ENCODE results near the gene GIPC1.
A peak's percentile ranks its signal among the peaks of the same experiment; 100 is the strongest.
"Not testable (repeated sequence)": the region's sequence is repeated elsewhere in the genome, so short reads cannot be mapped to it uniquely, and the experiment has no call there.

Gene GIPC1

GRCh38 chr19:14470031-14470876, 25.7 kb downstream of the GIPC1 start:
- DNase-seq (ENCODE audit: low spot score) = no peak

GRCh38 chr19:14467816-14468215, 28.1 kb downstream of the GIPC1 start:
- DNase-seq (ENCODE audit: low spot score) = no peak

GRCh38 chr19:14467391-14467790, 28.5 kb downstream of the GIPC1 start:
- no peak for DNase-seq (ENCODE audit: low spot score)

GRCh38 chr19:14463747-14464146, 32.2 kb downstream of the GIPC1 start:
- DNase-seq (ENCODE audit: low spot score) = no peak

- DNase-seq (ENCODE audit: low spot score) = not testable (repeated sequence)
Measured at GRCh38 chr19:14462401-14462800, 33.5 kb downstream of the GIPC1 start.

GRCh38 chr19:14460935-14461334, 35.0 kb downstream of the GIPC1 start:
- no peak for DNase-seq (ENCODE audit: low spot score)

GRCh38 chr19:14459703-14460102, 36.2 kb downstream of the GIPC1 start:
- DNase-seq (ENCODE audit: low spot score) = peak; percentile 6

DNA sequence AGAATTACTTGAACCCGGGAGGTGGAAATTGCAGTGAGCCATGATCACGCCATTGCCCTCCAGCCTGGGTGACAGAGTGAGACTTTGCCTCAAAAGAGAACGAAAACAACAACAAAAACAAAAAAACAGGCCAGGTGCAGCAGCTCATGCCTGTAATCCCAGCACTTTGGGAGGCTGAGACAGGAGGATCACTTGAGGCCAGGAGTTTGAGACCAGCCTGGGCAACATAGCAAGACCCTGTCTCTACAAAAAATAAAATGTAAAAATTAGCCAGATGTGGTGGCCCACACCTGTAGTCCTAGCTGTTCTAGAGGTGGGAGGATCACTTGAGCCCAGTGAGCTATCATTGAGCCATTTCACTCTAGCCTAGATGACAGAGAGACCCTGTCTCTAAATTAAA, 43.6 kb downstream of the GIPC1 start:
- not testable (repeated sequence) for DNase-seq (ENCODE audit: low spot score)

DNA sequence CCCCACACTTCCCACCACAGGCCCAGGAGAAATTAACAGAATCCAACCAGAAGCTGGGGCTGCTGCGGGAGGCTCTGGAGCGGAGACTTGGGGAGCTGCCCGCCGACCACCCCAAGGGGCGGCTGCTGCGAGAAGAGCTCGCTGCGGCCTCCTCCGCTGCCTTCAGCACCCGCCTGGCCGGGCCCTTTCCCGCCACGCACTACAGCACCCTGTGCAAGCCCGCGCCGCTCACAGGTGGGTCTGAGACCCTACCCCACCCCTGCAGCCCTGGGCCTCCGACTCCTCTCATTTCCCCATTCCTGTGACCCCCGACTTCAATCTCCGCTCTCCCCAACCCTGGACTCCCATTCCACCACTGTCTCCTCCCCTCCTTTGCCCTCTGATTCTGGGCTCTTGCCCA, 45.1 kb downstream of the GIPC1 start:
- DNase-seq (ENCODE audit: low spot score) = no peak

- DNase-seq (ENCODE audit: low spot score) = peak; percentile 83
Measured at GRCh38 chr19:14450168-14450874, 45.6 kb downstream of the GIPC1 start.

DNA sequence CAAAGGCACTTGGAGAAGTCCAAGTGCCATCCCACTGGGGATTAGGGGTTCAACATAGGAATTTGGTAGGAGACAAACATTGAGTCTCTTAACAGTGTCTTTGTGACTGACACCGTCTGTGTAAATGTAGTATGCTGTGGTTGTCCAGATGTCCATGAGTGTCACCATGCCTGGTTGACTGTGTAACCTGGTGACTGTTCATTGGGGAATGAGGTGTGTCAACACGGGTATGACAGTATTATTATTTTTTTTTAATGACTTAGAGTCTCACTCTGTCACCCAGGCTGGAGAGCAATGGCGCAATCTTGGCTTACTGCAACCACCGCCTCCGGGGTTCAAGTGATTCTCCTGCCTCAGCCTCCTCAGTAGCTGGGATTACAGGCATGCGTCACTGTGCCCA, 46.6 kb downstream of the GIPC1 start:
- no peak for DNase-seq (ENCODE audit: low spot score)

DNA sequence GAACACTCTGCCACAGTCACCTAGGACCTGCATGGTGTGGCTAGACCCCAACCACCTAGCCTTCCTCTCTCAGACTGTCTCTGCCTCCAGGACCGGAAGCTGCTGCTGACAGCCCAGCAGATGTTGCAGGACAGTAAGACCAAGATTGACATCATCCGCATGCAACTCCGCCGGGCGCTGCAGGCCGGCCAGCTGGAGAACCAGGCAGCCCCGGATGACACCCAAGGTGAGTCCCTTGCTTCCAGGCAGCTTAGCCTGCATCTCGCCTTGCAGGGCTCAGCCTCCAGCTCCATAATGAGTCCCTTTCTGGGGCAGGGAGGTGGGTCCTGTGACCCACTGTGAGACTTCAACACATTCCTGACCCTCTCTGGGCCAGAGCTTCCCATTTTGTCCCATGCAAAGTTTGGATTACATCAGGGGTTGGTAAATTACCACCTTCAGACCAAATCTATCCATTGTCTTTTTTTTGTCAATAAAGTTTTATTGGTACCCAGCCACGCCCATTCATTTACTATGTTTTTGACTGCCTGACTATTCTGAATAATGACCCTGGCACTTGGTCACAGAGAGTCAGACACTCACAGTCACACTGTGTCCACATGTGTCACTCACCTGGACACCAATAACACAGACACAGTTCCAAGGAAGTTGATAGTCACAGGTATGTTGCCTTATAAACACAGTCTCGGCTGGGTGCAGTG, 49.4 kb downstream of the GIPC1 start:
- DNase-seq (ENCODE audit: low spot score) = peak; percentile 5

GRCh38 chr19:14443632-14444216, 52.2 kb downstream of the GIPC1 start:
- no peak for DNase-seq (ENCODE audit: low spot score)

DNA sequence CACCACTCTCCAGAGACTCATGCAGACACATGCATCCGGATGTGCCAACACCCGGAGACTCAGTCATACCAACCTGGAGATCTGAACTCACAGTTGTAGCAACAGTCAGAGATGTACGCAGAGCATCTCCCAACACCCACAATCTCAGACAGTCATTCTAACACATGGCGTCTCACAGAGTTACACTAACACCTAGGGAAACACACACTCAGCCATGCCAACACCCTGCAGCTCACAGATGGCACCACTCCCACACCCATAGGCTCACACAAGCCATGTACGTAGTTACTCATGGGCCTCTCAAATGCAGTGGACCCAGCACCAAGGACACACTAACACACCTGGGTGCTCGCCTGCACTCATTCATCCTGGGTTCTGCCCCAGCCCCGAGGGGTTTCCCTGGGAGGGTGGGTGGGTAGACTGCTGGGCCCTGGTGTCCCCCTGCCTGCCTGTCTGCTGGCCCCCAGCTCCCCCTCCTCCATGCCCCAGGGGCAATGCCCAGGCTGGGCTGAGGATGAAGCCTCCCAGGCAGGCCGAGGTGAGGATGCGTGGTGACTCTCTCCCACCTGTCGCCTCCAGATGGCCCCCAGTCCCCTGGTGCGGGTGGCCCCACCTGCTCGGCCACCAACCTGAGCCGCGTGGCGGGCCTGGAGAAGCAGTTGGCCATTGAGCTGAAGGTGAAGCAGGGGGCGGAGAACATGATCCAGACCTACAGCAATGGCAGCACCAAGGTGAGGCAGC, 52.9 kb downstream of the GIPC1 start:
- peak; percentile 21 for DNase-seq (ENCODE audit: low spot score)

DNA sequence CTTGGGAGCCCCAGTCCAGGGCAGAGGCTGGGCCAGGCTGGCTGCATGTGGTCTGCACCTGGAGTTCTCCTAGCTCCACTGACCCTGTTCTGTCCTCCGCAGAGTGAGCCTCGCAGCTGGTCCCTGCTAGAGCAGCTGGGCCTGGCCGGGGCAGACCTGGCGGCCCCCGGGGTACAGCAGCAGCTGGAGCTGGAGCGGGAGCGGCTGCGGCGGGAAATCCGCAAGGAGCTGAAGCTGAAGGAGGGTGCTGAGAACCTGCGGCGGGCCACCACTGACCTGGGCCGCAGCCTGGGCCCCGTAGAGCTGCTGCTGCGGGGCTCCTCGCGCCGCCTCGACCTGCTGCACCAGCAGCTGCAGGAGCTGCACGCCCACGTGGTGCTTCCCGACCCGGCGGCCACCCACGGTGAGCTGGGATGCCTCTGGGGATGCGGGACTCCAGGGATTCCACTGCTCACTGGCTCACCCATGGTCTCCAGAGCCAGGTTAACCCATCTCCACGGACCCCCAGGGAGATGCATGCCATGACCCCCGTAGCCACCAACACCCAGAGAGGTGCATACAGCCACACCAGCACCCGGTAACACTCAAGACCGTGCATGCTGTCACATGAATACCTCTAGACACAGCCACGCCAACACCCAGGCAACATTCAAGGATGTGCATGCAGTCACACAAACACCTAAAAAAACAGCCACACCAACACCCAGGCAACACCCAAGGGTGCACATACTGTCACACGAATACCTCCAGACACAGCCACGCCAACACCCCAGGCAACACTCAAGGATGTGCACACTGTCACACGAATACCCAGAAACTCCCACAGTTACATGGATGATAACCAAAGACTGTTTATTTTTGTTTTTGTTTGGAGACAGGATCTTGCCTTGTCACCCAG, 54.6 kb downstream of the GIPC1 start:
- DNase-seq (ENCODE audit: low spot score) = peak; percentile 22

GRCh38 chr19:14440049-14440448, 55.9 kb downstream of the GIPC1 start:
- peak; percentile 21 for DNase-seq (ENCODE audit: low spot score)

DNA sequence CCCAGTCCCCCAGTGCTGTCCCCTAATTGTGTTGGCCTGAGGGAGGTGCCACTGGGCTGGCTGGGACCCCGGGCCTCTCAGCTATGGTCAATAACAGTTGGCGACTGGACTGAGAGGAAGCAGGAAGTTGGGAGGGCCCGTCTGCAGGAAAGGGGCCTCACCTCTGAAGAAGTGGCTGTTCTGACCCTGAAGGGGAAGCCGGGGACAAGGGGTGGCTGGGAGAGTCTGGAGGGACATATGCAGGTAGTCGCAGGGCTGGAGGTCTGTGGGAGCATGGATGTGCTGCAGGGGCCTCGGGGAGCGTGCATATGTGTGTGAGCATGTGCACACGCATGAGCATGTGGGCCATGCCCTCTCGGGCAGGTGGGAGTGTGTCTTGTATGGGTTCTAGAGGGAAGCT, 56.9 kb downstream of the GIPC1 start:
- no peak for DNase-seq (ENCODE audit: low spot score)

DNA sequence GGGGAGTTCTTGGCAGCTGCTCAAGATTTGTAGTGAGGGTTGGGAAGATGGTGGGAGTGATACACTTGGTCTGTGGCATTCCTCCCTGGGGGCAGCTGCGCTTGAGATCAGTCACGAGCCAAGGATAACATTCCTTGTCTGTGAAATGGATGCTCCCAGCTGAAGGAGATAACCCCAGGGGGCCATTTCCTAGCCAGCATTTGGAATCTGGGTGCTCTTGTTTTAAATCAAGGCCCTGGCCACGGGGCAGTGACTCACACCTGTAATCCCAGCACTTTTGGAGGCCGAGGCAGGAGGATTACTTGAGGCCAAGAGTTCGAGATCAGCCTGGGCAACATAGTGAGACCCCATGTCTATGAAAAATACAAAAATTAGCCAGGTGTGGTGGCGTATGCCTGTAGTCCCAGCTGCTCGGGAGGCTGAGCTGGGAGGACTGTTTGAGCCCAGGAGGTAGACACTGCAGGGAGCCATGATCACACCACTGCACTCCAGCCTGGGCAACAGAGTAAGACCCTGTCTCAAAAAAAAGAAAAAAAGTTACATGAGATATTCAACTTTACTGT, 58.3 kb downstream of the GIPC1 start:
- DNase-seq (ENCODE audit: low spot score) = peak; percentile 9

DNA sequence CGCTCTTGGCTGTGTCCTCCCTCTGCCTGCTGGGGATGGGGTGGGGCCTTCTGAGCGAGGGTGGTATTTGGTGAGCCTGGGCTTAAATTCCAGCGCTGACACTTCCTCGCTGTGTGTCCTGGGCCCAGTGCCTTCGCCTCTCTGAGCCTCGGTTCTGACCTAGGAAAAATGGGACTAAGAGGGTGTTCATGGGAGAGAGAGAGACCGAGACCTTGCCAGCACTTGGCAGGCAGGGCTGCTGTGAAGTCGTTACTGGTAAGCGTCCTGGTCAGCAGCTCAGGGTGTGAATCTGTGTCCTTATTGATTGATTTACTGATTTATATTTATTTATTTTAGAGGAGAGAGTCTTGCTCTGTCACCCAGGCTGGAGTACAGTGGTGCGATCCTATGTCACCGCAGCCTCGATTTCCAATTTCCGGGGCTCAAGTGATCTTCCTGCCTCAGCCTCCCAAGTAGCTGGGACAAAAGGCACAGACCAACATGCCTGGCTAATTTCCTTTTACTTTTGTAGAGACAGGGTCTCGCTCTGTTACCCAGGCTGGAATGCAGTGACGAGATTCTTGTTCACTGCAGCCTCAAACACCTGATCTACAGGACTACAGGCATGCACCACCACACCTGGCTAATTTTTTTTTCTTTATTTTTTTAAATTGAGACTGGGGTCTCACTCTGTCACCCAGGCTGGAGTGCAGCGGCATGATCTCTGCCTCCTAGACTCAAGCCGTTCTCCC, 60.4 kb downstream of the GIPC1 start:
- DNase-seq (ENCODE audit: low spot score) = no peak
